HEK293 (cell line): ENCODE measurements around the gene CCNY.

ENCODE experiments used
- KLF1 ChIP-seq: fragments of 450-650 bp; formaldehyde crosslinking; IDR thresholded peaks from 2 replicates; pipeline ENCODE4 v1.5.1; 2016; ENCODE audit warnings: missing biosample characterization, missing genetic modification characterization
- KLF9 ChIP-seq: fragments of 450-650 bp; formaldehyde crosslinking; IDR thresholded peaks from 2 replicates; pipeline ENCODE4 v1.5.1; 2016; ENCODE audit warnings: missing biosample characterization, missing genetic modification characterization, low read depth
- RBAK ChIP-seq: fragments of 450-650 bp; formaldehyde crosslinking; IDR thresholded peaks from 2 replicates; pipeline ENCODE4 v1.5.1; 2016; ENCODE audit warnings: missing biosample characterization, missing genetic modification characterization
- ZBTB21 ChIP-seq: fragments of 450-650 bp; formaldehyde crosslinking; IDR thresholded peaks from 2 replicates; pipeline ENCODE4 v1.5.1; 2017; ENCODE audit warnings: missing biosample characterization, missing genetic modification characterization
- ZFP37 ChIP-seq: fragments of 450-650 bp; formaldehyde crosslinking; IDR thresholded peaks from 2 replicates; pipeline ENCODE4 v1.5.1; 2016; ENCODE audit warnings: missing biosample characterization, missing genetic modification characterization
- TF ChIP-seq, protein P1 (sequence below): fragments of 450-650 bp; formaldehyde crosslinking; IDR thresholded peaks from 2 replicates; pipeline ENCODE4 v1.5.1; 2016; ENCODE audit warnings: missing biosample characterization, missing genetic modification characterization
- TF ChIP-seq, protein P2 (sequence below): fragments of 450-650 bp; formaldehyde crosslinking; IDR thresholded peaks from 2 replicates; pipeline ENCODE4 v1.5.1; 2016; ENCODE audit warnings: missing biosample characterization, missing genetic modification characterization, low read depth
- TF ChIP-seq, protein P3 (sequence below): fragments of 450-650 bp; formaldehyde crosslinking; IDR thresholded peaks from 2 replicates; pipeline ENCODE4 v1.5.1; 2016; ENCODE audit warnings: missing biosample characterization, missing genetic modification characterization
- TF ChIP-seq, protein P4 (sequence below): fragments of 450-650 bp; formaldehyde crosslinking; IDR thresholded peaks from 2 replicates; pipeline ENCODE4 v1.5.1; 2016; ENCODE audit warnings: missing biosample characterization, missing genetic modification characterization

DNA sequence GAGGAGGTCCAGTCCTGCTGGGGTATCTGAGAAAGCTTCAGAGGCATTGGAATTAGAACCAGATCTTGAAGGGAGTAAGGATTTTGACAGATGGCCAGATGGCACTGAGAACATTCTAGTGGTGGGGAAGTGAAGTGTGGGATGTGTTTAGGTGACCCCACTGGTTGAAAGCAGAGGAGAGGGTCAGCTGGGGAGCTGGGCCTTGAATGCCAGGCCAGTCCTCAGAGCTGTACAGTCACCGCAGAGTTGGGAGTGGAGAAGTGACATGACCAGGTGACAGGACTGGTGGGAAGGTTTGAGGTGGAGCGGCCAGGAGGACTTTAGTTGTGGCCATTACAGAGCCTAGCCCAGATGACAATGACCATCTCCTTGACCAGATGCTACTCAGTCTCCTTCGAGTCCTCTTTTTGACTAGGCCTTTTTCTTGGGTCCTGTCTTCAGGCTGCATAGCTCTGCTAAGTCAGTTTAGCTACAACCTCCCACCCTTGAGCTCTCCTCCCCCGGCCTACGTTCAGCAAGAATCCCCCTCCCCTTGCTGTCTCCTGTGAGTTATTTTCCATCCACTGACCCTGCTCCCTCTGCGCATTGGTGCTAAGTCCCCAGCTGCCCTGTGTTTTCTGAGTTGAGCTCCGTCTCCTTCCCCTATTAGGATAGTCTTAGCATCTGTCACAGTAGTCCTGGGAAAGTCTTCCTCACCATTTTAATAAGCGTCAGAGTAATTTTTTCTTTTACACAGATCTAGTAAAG lies 56.3 kb downstream of the CCNY start:
- TF ChIP-seq, protein P1, sequence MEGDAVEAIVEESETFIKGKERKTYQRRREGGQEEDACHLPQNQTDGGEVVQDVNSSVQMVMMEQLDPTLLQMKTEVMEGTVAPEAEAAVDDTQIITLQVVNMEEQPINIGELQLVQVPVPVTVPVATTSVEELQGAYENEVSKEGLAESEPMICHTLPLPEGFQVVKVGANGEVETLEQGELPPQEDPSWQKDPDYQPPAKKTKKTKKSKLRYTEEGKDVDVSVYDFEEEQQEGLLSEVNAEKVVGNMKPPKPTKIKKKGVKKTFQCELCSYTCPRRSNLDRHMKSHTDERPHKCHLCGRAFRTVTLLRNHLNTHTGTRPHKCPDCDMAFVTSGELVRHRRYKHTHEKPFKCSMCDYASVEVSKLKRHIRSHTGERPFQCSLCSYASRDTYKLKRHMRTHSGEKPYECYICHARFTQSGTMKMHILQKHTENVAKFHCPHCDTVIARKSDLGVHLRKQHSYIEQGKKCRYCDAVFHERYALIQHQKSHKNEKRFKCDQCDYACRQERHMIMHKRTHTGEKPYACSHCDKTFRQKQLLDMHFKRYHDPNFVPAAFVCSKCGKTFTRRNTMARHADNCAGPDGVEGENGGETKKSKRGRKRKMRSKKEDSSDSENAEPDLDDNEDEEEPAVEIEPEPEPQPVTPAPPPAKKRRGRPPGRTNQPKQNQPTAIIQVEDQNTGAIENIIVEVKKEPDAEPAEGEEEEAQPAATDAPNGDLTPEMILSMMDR, result no peak
- no peak for TF ChIP-seq KLF1 (tag by site-specific recombination)
- TF ChIP-seq, protein P2, sequence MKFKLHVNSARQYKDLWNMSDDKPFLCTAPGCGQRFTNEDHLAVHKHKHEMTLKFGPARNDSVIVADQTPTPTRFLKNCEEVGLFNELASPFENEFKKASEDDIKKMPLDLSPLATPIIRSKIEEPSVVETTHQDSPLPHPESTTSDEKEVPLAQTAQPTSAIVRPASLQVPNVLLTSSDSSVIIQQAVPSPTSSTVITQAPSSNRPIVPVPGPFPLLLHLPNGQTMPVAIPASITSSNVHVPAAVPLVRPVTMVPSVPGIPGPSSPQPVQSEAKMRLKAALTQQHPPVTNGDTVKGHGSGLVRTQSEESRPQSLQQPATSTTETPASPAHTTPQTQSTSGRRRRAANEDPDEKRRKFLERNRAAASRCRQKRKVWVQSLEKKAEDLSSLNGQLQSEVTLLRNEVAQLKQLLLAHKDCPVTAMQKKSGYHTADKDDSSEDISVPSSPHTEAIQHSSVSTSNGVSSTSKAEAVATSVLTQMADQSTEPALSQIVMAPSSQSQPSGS (tag by site-specific recombination), result no peak
- no peak for TF ChIP-seq RBAK (tag by site-specific recombination)
- TF ChIP-seq ZBTB21, result no peak
- TF ChIP-seq KLF9 (tag by site-specific recombination), result no peak
- TF ChIP-seq, protein P3, sequence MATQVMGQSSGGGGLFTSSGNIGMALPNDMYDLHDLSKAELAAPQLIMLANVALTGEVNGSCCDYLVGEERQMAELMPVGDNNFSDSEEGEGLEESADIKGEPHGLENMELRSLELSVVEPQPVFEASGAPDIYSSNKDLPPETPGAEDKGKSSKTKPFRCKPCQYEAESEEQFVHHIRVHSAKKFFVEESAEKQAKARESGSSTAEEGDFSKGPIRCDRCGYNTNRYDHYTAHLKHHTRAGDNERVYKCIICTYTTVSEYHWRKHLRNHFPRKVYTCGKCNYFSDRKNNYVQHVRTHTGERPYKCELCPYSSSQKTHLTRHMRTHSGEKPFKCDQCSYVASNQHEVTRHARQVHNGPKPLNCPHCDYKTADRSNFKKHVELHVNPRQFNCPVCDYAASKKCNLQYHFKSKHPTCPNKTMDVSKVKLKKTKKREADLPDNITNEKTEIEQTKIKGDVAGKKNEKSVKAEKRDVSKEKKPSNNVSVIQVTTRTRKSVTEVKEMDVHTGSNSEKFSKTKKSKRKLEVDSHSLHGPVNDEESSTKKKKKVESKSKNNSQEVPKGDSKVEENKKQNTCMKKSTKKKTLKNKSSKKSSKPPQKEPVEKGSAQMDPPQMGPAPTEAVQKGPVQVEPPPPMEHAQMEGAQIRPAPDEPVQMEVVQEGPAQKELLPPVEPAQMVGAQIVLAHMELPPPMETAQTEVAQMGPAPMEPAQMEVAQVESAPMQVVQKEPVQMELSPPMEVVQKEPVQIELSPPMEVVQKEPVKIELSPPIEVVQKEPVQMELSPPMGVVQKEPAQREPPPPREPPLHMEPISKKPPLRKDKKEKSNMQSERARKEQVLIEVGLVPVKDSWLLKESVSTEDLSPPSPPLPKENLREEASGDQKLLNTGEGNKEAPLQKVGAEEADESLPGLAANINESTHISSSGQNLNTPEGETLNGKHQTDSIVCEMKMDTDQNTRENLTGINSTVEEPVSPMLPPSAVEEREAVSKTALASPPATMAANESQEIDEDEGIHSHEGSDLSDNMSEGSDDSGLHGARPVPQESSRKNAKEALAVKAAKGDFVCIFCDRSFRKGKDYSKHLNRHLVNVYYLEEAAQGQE (tag by site-specific recombination), result no peak
- no peak for TF ChIP-seq ZFP37 (tag by site-specific recombination)
- TF ChIP-seq, protein P4, sequence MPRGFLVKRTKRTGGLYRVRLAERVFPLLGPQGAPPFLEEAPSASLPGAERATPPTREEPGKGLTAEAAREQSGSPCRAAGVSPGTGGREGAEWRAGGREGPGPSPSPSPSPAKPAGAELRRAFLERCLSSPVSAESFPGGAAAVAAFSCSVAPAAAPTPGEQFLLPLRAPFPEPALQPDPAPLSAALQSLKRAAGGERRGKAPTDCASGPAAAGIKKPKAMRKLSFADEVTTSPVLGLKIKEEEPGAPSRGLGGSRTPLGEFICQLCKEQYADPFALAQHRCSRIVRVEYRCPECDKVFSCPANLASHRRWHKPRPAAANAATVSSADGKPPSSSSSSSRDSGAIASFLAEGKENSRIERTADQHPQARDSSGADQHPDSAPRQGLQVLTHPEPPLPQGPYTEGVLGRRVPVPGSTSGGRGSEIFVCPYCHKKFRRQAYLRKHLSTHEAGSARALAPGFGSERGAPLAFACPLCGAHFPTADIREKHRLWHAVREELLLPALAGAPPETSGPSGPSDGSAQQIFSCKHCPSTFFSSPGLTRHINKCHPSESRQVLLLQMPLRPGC, result no peak
